Sigmoid colon (tissue), 4 donors: Measurements from ENCODE around the gene ARFIP1.

Source experiments
- CTCF ChIP-seq, 4 experiments: fragments of 450-650 bp in 3 of 4; fragments of 200-600 bp in 1 of 4; IDR thresholded peaks; one replicate each; pipeline ENCODE4 v1.5.1; 2016 to 2019; ENCODE audit warnings: antibody characterized with exemption in 4 of 4, mild to moderate bottlenecking in 3 of 4, moderate library complexity in 2 of 4
- EP300 ChIP-seq, 4 donors: sonication (generic); formaldehyde crosslinking; IDR thresholded peaks; one replicate each; pipeline ENCODE4 v1.6.1; 2017; ENCODE audit warnings: antibody characterized with exemption in 4 of 4
- POLR2AphosphoS5 ChIP-seq, 4 donors: sonication (generic); formaldehyde crosslinking; IDR thresholded peaks; one replicate each; pipeline ENCODE4 v1.6.1; 2017; ENCODE audit warnings: antibody characterized with exemption in 4 of 4

GRCh38 chr4:152819026-152819645 is 39.4 kb downstream of the ARFIP1 start:
- no peak for TF ChIP-seq EP300 (IDR thresholded peaks at IDR 0.05)
- TF ChIP-seq CTCF (IDR thresholded peaks at IDR 0.05), result no peak
- TF ChIP-seq POLR2AphosphoS5 (IDR thresholded peaks at IDR 0.05), result no peak
